Right lobe of liver (tissue), 6 donors: Measurements from ENCODE around the gene MCL1. TPM values are rescaled to one million over a fixed set of nuclear protein-coding genes. Genes with fewer than 3 reads are reported as not detected.

Experiments used
- ATAC-seq, 4 donors: fragments of 200-7000 bp; cut with Tn5 transposase; one replicate each; pipeline ENCODE4 v1.9.1; 2020; ENCODE audit warnings: mild to moderate bottlenecking in 4 of 4, moderate library complexity in 4 of 4
- DNase-seq, 3 donors: peaks; one replicate each; pipeline ENCODE4 v3.0.0-alpha.2; 2020
- H3K27ac ChIP-seq, 3 donors: fragments of 200-600 bp; one replicate each; pipeline ENCODE4 v1.8.0; 2022
- H3K27me3 ChIP-seq, 2 donors: fragments of 200-600 bp; one replicate each; pipeline ENCODE4 v1.8.0; 2022
- H3K36me3 ChIP-seq, 4 donors: fragments of 200-600 bp; sonication (generic) in 1 of 4; one replicate each; pipeline versions ENCODE4 v1.5.1 to v1.8.0; 2017 to 2022; ENCODE audit warnings: control low read depth in 1 of 4
- H3K4me1 ChIP-seq, 4 donors: fragments of 200-600 bp; sonication (generic) in 1 of 4; one replicate each; pipeline versions ENCODE4 v1.5.1 to v1.8.0; 2017 to 2022; ENCODE audit warnings: control low read depth in 1 of 4
- H3K4me3 ChIP-seq, 3 donors: fragments of 200-600 bp; one replicate each; pipeline ENCODE4 v1.8.0; 2022
- H3K9me3 ChIP-seq, 4 donors: fragments of 200-600 bp; sonication (generic) in 1 of 4; one replicate each; pipeline versions ENCODE4 v1.5.1 to v1.8.0; 2017 to 2022; ENCODE audit warnings: control low read depth in 1 of 4
- CTCF ChIP-seq, 4 donors: fragments of 200-600 bp in 3 of 4; fragments of 450-650 bp in 1 of 4; IDR thresholded peaks; one replicate each; pipeline versions ENCODE4 v1.5.1 to v1.8.0; 2016 to 2022; ENCODE audit warnings: antibody characterized with exemption in 4 of 4, mild to moderate bottlenecking in 2 of 4
- POLR2A ChIP-seq: fragments of 450-650 bp; IDR thresholded peaks from one replicate; pipeline ENCODE4 v1.6.1; 2017; ENCODE audit warnings: antibody characterized with exemption, mild to moderate bottlenecking
- whole genome bisulfite sequencing: methylation state at CpG from one replicate; pipeline ENCODE4 v1.1.6; 2018; ENCODE audit warnings: low coverage, low lambda C conversion rate; ENCODE audit not compliant: insufficient coverage; ENCODE audit errors: missing lambda C conversion rate; 5-methylcytosine and 5-hydroxymethylcytosine counted together
- intact Hi-C, 2 donors: fragments of 100-400 bp; cut with DNase I; formaldehyde crosslinking; loops; one replicate each; pipeline versions ENCODE4 v1.11.2 to v1.14.1; 2022
- total RNA-seq, 6 experiments: library from RNA; depleted of rRNA in 2 of 6; stranded (reverse); fragments of >200 nt in 2 of 6; fragmentation: NEBNext Ultra II Directional in 3 of 6; extraction: Animal tissue kit (Norgen Biotek cat#: 25700) in 3 of 6; gene quantifications; one replicate each; pipeline versions ENCODE4 v1.1.0 to v1.2.4, GENCODE V29; 2016 to 2023
- donor health status: DM: no; HTN: yes; CAD: no.
- donor health status: DM: no; HTN: no; CAD: no.
- donor health status: DM: no; HTN: no; CAD: no.
- donor health status: DM: no; HTN: yes; CAD: no.
- donor health status: DM: no; HTN: yes; CAD: no.

Gene MCL1
- total RNA-seq, 6 experiments from 2014 or later = 83.6 to 266 (median 158) TPM

- TF ChIP-seq POLR2A (peak; percentile 61), CTCF (IDR thresholded peaks at IDR 0.05) (peak in 3 of 4 donors; percentile 9 to 19 (median 13))
- intact Hi-C loops = no loop called here
- Histone ChIP-seq H3K36me3 (no peaks in the 10 kb centered on the region), H3K4me3 (peak within 1 kb of the TSS; percentile 58 to 83 (median 75)), H3K27ac (peak within 1 kb of the TSS; percentile 86 to 89 (median 89)), H3K9me3 (no peaks in the 10 kb centered on the region), H3K27me3 (no peaks in the 10 kb centered on the region), H3K4me1 (peaks cover 0 to 42% (median 10%) of the 10 kb centered on the region in 4 donors)
- ATAC-seq (peak; percentile 48 to 79 (median 74)), DNase-seq (peak; percentile 85 to 89 (median 85))
- 4% methylated on average over 5 of the region's 91 CpGs for WGBS
Observed at GRCh38 chr1:150548632-150549495, 30.5 kb downstream of the MCL1 start, which contains the start of gene ADAMTSL4. TSS of gene ADAMTSL4 (plus strand) at chr1:150549408. CDS start at chr1:150552289, 2,881 bp downstream.

- intact Hi-C loops = no loop called here
- WGBS = 32% methylated on average over 4 of the region's 4 CpGs
- TF ChIP-seq POLR2A (no peak), CTCF (IDR thresholded peaks at IDR 0.05) (no peak)
- Histone ChIP-seq H3K36me3 (no peaks in the 10 kb centered on the region), H3K27ac (peak overlapping the region; percentile 86 to 89 (median 89)), H3K4me3 (peak overlapping the region; percentile 58 to 83 (median 75)), H3K4me1 (peaks cover 0 to 47% (median 9%) of the 10 kb centered on the region in 4 donors), H3K27me3 (no peaks in the 10 kb centered on the region), H3K9me3 (no peaks in the 10 kb centered on the region)
- no peak for ATAC-seq
- DNase-seq = no peak
Observed at GRCh38 chr1:150548324-150548631, 31.1 kb downstream of the MCL1 start.

GRCh38 chr1:150546294-150546937 is 33.0 kb downstream of the MCL1 start:
- Histone ChIP-seq H3K4me3 (no peak overlapping the region), H3K36me3 (no peaks in the 10 kb centered on the region), H3K4me1 (peaks cover 0 to 31% (median 0%) of the 10 kb centered on the region in 4 donors), H3K27ac (no peak overlapping the region), H3K9me3 (no peaks in the 10 kb centered on the region), H3K27me3 (no peaks in the 10 kb centered on the region)
- no peak for TF ChIP-seq CTCF (IDR thresholded peaks at IDR 0.05)
- TF ChIP-seq POLR2A = no peak
- WGBS = 84% methylated on average over 12 of the region's 16 CpGs
- intact Hi-C loops = no loop called here
- no peak for ATAC-seq
- no peak for DNase-seq

GRCh38 chr1:150545486-150546032 is 33.9 kb downstream of the MCL1 start:
- Histone ChIP-seq H3K27me3 (no peaks in the 10 kb centered on the region), H3K9me3 (no peaks in the 10 kb centered on the region), H3K27ac (no peak overlapping the region), H3K4me3 (no peak overlapping the region), H3K4me1 (peaks cover 0 to 24% (median 0%) of the 10 kb centered on the region in 4 donors), H3K36me3 (no peaks in the 10 kb centered on the region)
- 86% methylated on average over 6 of the region's 6 CpGs for WGBS
- DNase-seq (no peak), ATAC-seq (no peak)
- TF ChIP-seq CTCF (IDR thresholded peaks at IDR 0.05) = no peak
- intact Hi-C loops = no loop called here
